SK-N-DZ (cell line): Measurements from ENCODE around the gene MIER1. TPM values are rescaled to one million over a fixed set of nuclear protein-coding genes. Genes with fewer than 3 reads are reported as not detected.
"Not testable (repeated sequence)": the region's sequence is repeated elsewhere in the genome, so short reads cannot be mapped to it uniquely, and the experiment has no call there.

Experiments
- DNase-seq: peaks from one replicate; pipeline ENCODE4 v3.0.0-alpha.2; 2015; ENCODE audit warnings: low spot score
- polyA plus RNA-seq, 2 experiments: library from polyadenylated mRNA; depleted of rRNA; stranded (reverse); fragments of >200 nt; gene quantifications; 2 replicates each; pipeline ENCODE4 v1.2.3, GENCODE V29; 2014

The MIER1 gene
- polyA plus RNA-seq (2014; cell fraction: cytosol; rRNA removed) = 10.8 and 10.9 TPM in 2 replicates
- 12.2 and 13.8 TPM in 2 replicates for polyA plus RNA-seq (2014; cell fraction: nucleus; rRNA removed)

DNA sequence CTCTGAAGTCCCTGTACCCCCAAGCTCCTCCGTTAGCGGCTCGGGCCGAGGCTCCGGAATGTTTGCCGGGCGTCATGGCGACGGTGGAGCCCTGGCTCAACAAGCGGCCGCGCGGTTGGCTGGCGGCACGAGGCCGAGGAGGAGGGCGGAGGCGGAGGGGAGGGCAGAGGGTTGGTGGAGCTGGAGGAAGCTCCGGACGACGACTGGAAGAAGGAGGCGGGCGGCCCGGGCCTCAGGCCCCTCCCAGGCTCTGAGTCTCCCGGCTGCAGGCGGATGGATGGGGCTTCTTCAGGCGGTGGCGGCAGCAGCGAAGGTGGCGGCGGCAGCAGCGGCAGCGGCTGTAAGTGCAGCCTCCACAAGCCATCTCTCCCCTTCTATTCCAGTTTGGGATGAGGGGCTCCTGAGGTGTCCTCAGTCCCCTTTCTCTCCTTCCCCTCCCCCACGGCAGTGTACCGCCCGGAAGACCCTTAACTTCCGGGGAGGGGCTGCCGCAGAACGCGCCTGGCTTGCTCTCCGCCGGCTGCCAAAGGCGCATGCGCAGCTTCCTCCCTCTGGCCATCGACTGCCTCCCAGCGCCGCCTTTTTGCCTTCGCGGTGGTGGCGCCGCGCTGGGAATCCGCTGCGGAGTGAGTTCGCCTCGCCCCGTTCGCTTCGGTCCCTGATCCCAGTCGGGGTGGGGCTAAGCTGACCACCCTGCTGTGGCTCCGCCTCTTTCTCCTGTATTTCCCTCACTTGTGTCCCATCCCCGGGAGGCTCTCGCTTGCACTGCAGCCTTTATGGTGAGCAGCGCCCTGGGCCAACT lies at the start of gene MIER1, which contains the start of gene DNAI4:
TSS of gene MIER1 (plus strand) at position 235 of the 802 bp plus-strand sequence. CDS start at position 274, 39 bp downstream.
TSS of gene DNAI4 (minus strand) at position 101 of the 802 bp plus-strand sequence. CDS start at position 76, 25 bp downstream.
- peak; percentile 98 for DNase-seq

DNA sequence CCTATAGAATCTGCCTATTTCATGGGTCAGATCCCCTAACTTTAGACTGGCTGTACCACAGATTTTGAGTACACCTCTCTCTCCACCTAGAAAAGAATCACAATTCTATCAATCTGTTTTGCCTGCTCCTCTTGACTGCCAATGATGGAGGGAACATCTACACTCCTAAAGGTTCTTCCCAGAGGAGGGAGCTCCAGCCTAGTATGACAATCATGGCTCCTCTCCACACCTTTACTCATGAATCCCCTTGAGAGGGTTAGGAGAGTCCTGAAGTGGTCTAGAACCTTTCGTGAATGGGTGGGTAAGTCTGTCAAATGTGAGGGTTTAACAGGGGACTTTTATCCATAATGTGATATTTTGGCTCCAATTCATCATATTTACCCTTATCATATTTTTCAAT lies 48.1 kb upstream of the MIER1 start:
- DNase-seq = no peak

DNA sequence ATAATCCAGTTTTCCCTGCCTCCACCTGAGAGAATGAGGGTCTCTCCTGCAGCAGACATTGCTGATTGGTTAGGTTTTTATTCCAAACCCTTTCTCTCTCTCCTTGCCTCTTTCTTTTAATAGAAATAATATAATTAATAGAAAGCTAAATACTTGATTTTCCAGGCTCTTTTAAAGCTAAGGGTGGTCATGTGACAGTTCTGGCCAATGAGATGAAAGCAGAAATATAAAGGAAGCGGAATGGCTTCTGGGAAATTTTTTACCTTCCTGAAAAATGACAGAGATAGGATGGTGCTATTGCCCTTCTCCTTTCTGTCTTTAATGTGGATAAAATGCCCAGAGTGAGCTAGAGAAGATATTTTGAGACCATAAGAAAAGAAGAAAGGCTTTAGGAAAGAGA lies 35.8 kb upstream of the MIER1 start:
- no peak for DNase-seq

GRCh38 chr1:66890621-66891020 lies 34.2 kb upstream of the MIER1 start:
- no peak for DNase-seq

DNA sequence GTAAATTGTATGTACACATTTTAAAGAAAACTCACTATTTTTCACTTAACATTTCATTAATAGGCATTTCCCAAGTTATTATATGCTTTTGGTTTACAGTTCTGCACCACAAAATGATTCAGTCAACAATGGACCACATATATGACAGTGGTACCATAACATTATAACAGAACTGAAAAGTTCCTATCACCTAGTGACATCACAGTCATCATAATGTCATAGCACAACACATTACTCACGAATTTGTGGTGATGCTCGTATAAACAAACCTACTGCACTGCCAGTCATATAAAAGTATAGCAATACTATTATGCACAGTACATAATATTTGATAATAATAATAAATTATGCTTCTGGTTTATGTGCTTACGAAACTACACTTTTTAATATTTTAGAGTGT lies 31.1 kb upstream of the MIER1 start:
- DNase-seq = no peak

- not testable (repeated sequence) for DNase-seq
Observed at GRCh38 chr1:66915203-66915602, 9.6 kb upstream of the MIER1 start.

DNA sequence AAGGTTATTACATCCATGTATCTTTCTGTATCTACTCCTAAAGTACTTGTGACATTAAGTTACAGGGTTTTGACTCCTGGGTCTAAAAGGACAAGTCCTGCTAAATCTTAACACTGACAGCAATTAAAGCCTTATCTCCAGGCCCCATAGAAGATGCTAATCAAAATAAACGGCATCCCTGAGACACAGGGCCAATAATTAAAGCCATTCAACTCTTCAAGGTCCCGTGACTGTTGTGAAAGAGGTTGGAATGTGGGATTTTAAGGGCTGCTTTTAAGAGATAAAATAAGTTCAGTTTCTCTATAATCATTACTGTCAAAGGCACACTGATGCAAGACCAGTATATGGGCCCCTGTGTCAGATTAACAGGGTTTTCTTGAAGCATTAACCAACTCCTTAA lies 8.5 kb upstream of the MIER1 start:
- DNase-seq = peak; percentile 96

DNA sequence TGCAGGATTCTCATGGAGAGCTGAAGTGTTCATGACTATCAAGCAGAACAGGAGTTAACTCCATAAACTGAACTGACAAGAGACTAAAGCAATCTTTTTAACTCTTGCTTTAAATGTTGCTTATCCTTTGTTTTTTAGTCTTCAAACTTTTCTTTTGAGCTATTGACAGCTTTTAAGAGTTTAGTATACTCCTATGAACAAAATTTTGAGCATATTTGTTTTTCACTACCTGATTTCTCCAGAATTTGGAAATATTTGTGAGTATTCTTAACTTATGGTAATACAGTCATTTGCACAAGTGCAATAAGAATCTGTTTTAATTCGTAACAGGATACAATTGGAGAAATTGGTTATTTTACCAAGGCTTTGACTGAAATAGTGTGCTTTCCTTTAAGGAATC lies 7.3 kb upstream of the MIER1 start:
- no peak for DNase-seq

- no peak for DNase-seq
Observed at GRCh38 chr1:66919063-66919462, 5.7 kb upstream of the MIER1 start.

DNA sequence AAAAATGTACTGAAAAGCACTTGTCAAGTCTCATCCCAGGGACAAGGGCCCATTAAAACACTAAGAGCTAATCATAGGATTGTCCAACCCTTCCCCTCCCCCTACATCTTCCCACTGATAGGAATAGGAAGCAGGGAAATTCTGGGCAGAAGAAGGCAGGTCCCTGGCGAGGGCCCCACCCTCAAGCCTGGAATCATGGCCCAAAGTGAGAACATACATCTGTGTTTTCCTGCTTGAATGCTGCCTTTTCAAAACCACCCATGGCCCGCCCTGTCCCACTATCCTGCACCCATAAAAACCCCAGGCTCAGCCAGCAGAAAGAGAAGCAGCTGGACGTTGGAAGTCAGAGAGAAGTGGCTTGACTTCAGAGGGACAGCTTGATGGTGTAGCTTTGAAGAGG lies 5.0 kb upstream of the MIER1 start:
- DNase-seq = no peak

- DNase-seq = peak; percentile 63
Observed at GRCh38 chr1:66920543-66920942, 4.2 kb upstream of the MIER1 start.

GRCh38 chr1:66925558-66925910 lies 744 bp downstream of the MIER1 start:
- no peak for DNase-seq

DNA sequence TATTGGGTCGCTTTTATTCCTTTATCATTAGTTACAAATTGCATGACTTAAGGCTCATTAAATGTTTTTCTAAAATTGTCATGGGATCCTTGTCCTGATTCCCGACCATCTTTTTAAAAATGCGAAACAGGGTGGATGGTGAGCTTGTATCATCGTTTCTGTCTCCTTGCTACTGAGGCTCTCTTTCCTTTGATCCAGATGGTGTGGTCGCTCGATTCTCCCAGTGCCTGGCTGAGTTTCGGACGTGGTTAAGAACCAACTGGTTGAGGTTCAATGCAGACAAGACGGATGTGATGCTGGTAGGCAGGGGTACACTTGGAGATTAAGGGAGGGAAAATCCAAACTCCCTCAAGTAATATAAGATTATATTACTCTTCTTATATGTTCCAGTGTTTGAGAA lies 1.2 kb downstream of the MIER1 start:
- peak; percentile 56 for DNase-seq

DNA sequence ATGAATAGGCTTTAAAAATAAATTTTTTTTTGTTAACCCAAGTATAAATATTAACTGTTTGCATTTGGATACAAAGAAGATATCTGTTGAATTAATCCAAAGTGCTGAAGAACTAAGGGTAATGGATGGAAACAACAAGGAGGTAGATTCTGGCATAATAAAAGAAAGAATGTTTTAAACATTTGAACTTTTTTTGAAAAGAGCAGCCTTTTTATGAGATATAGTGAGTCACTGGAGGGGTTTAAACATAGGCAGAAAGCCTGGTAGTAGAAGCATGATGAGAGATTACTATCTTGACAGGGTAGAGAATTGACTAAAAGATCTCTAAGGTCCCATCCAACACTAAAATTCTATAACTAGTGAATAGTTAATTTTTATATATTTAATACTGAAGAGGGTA lies 2.7 kb downstream of the MIER1 start:
- DNase-seq = no peak

- DNase-seq = peak; percentile 1
Observed at GRCh38 chr1:66929146-66929688, 4.4 kb downstream of the MIER1 start.

GRCh38 chr1:66929691-66929998 lies 4.9 kb downstream of the MIER1 start:
- DNase-seq = no peak

DNA sequence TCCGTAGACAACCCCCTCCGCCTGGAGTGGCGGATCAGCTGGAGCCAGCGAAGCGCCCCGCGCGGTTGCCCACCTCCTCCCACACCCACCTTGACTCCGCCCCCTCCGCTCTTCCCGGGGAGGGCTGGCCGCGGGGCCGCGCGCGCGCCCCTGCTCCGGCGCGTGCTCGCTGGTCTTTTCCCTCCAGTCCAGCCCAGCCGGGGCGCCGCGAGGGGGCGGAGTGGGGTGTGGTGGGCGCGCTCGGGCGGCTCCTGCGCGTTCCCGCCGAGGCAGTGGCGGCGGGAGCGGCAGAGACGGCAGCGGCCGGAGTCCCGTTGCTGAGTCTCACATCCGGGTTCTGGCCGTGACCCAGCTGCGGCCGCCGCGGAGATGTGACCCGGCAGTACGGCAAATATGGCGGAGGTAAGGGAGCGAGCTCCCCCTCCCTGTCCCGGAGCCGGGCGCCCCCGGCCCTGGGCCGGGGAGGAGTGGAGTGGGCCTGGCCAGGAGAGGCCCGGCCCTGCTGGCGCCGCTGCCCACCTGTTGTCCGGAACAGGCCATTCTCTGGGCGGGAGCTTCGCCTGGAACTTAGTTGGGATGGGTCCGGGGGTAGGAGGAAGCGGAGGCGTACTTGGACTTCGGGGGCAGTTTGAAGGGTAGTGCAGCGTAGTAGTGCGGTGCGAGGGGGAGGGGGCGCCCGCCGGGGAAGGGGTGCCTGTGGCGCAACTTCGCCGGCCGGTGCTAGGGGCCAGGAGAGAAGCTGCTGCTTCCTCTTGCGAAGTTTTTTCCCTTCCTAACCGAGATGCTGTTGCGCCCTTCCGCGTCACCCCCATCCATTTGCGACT lies 5.4 kb downstream of the MIER1 start:
- peak; percentile 91 for DNase-seq

- no peak for DNase-seq
Observed at GRCh38 chr1:66930823-66931174, 6.0 kb downstream of the MIER1 start.

DNA sequence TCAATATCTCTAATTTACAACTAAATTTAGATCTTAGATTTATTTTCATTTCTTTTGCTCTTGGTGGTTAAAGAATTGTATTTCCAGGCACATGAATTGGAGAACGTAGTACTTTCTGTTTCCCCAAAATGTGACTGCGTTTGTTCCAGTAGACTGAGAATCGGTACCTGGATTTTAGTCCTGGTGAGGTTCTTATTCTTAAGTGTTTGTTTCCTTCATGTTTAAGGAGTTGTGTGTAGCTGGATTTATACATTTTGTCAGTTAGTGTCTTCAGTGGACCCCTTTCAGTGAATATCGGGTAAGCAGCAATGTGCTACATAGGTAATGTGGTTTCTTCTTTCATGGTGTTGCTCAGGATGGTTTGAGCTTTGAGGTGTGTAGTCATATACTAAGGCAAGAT lies 6.8 kb downstream of the MIER1 start:
- DNase-seq = no peak

GRCh38 chr1:66932291-66932690 lies 7.5 kb downstream of the MIER1 start:
- DNase-seq = no peak

DNA sequence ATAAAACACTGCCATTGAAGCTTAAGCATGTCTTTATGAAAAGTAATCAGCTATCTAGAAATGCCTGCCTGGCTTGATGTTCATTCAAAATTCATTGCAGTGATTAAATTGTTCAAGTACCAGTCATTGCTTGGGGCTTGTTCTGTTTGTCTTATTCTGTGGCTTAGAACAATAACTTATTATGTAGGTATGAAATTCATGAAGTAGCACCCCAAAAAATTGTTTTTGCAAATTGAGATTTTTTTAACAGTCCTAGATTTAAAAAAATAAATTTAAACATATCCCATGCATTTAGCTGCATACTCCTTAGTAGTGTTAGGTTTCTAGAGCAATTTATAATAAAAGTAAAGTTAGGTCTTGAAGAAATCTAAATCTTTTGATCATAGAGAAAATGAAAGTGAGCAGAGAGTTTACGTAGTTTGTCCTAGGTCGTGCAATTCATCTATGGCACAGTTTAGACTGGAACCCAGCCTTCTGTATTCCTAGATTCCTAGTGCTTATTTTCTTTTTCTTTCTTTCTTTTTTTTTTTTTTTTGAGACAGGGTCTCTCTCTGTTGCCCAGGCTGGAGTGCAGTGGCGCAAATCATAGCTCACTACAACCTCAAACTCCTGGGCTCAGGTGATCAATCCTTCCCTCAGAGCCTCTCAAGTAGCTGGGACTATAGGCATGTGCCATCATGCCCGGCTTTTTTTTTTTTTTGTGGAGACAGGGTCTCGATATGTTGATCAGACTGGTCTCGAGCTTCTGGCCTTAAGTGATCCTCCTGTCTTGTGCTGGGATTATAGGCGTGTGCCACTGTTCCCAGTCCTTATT lies 9.3 kb downstream of the MIER1 start:
- no peak for DNase-seq
